VCaP (cell line): ENCODE data around the gene PTPRT.

ENCODE experiments used
- H3K27ac ChIP-seq: fragments of 450-650 bp; 2 replicates; pipeline ENCODE4 v1.5.1; 2017
- CTCF ChIP-seq: fragments of 450-650 bp; conservative IDR thresholded peaks from 2 replicates; pipeline ENCODE4 v1.5.1; 2017; ENCODE audit warnings: mild to moderate bottlenecking, moderate library complexity

The PTPRT gene

GRCh38 chr20:42641886-42642285, 547.8 kb downstream of the PTPRT start:
- no peak overlapping the region for H3K27ac ChIP-seq
- no peak for TF ChIP-seq CTCF

- H3K27ac ChIP-seq = no peak overlapping the region
- no peak for TF ChIP-seq CTCF
Observed at GRCh38 chr20:42639140-42639539, 550.6 kb downstream of the PTPRT start.

GRCh38 chr20:42635699-42636411, 553.9 kb downstream of the PTPRT start:
- no peak overlapping the region for H3K27ac ChIP-seq

GRCh38 chr20:42634156-42634555, 555.5 kb downstream of the PTPRT start:
- no peak for TF ChIP-seq CTCF
- H3K27ac ChIP-seq = no peak overlapping the region

More at GRCh38 chr20:42635699-42636411, 553.9 kb downstream of the PTPRT start:
- TF ChIP-seq CTCF = no peak

- TF ChIP-seq CTCF = no peak
Observed at GRCh38 chr20:42628683-42629082, 561.0 kb downstream of the PTPRT start.

GRCh38 chr20:42613076-42613475, 576.6 kb downstream of the PTPRT start:
- H3K27ac ChIP-seq = no peak overlapping the region
- no peak for TF ChIP-seq CTCF

More at GRCh38 chr20:42628683-42629082, 561.0 kb downstream of the PTPRT start:
- no peak overlapping the region for H3K27ac ChIP-seq

- TF ChIP-seq CTCF = no peak
- no peak overlapping the region for H3K27ac ChIP-seq
Observed at GRCh38 chr20:42611889-42612837, 577.5 kb downstream of the PTPRT start.
